Activated T-helper 1 cell treated with Interleukin-2 at 50 U/mL for 16 hours (primary cell): ENCODE results near the gene HS3ST4.
"Not testable (repeated sequence)": the region's sequence is repeated elsewhere in the genome, so short reads cannot be mapped to it uniquely, and the experiment has no call there.

Experiments
- DNase-seq: peaks from one replicate; pipeline ENCODE4 v3.0.0-alpha.2; 2020; ENCODE audit warnings: low read depth

HS3ST4 gene

DNA sequence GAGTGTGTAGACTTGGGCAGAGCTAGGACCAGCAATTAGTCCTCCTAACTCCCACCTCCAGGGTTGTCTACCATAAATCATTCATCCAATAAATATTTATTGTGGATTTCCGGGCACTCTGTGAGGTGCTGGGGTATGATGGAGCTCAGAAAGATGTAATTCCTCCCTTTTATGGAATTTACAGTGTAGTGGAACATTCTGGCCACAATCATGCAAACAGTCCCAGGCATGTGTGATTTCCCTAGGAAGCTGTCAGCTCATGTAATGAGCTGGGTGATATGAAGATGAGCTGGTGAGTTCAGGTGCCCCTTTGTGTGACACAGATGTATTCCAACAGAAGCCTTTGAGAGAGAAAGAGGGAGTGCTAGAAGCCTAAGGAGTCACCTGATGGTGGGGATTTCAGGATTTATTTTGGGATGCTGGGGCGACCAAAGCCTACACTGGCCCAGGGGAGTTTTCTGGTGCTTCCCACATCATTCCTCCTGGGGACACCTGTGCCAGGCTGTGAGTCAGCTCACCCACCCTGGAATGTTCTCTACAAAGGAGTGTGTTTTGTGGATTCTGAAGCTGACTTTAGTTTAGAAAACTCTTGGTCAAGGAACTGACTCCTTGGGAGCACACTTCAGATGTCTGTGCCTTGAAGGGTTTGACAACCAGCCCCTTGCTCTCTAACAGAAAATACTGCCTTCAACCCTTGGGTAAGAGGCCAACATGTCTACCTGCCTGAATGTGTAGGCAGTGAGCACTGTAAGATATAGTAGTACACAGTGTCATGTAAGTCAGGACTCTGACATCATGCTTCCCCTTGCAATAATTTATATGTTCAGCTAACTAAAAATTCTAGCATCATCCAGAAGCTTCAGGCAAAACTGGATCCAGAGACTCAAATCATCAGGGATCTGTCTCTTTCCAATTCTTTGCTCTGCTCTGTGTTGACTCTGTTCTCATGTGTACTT lies 42.9 kb downstream of the HS3ST4 start:
- DNase-seq, result no peak

DNA sequence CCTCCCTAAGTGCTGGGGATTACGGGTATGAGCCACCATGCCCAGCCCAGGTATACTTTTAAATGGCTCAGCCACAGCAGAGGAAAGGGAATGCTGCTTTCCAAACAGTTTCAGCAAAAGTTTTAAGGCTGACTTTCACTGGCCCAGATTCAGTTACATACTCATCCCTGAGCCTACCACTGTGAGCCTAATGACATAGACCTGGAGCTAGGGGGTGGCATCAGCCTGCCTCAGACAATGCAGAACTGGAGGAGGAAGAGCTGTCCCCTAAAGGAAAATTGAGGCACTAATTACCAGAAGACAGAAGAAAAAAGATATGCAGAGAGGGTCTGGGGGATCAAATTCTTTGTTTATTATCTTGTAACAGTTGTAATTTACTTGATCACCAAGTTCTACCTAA lies 43.9 kb downstream of the HS3ST4 start:
- DNase-seq, result no peak

DNA sequence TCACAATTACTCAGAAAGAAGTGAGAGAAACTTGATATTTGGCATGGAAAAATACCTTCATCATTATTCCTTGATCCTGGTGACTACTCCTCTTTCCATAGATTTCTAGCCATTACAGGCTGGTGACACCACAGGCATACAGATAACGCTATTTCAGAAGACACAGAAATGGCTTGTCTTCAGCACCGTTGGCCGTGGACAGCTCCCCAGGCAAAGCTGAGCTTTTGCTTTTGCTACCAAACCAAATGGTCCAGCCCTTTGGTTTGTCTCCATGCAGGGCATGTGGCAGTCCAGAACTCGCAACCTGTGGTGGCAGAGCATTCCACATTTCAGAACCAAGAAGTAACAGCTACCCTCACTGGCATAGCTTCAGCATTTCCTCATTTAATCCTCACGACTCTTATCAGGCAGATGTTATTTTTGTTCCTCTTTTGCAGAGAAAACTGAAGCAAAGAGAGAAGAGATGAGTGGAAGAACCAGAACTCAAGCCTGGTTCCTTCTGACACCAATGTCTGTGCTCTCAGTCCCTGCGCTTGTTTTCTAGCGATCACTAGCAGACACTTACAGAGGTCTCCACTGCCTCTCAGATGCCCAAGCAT lies 55.5 kb downstream of the HS3ST4 start:
- no peak for DNase-seq

DNA sequence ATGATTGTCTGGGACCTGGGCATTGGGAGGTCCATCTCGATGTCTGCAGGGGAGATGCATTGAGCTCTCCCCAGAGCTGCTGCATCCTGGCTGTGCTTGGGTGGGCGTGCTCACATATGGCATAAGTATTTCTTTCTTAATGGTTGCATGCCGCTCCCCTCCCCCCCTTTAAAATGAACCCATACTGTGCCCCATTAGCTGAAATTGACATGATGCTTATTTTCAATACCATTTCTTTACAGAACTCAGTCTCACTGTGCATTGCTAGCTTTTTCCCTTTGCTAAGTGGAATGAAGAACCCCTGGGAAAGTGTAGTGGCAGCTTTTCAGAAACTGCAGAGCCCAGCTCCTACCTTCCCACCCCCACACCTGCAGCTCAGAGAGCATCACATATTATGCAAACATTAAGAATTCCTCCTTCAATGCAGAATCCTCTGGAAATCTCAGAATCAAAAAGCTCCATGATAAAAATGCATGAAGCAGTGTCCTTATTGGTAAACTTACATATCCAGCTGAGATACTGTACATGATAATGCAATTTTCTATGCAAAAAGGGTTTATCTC lies 56.4 kb downstream of the HS3ST4 start:
- no peak for DNase-seq

DNA sequence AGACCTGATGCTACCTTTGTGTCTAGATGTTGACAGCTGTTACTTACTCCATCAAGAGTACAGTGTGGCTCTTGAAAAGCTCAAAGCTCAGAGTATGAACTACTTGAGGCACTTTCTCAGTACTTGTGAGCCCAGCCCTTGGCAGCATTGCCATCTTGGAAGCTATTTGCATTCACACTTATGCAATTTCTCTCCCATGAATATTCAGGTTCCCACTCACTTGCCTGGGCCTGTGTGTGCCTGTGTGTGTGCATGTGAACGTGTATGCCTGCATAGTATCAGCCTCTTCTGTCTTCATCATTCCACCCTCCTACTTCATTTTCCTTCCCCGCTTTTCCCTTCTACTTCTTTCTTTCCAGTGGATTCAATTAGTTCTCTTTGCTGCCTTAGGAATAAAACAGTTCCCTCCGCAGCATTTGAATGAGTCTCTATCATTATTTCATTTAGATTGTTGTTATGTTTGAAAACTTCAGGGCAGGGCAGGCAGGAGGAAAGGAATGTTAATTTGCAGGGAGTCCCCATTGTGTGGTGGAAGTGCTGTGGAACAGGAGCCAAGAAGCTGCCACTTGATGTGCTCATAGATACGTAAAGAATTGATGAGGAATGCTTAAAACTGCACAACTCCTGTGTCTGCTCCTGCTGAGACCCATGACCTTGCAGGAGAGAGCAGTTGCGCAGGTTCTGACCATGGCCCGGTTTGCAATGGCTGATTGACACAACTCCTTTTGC lies 58.9 kb downstream of the HS3ST4 start:
- DNase-seq, result no peak

DNA sequence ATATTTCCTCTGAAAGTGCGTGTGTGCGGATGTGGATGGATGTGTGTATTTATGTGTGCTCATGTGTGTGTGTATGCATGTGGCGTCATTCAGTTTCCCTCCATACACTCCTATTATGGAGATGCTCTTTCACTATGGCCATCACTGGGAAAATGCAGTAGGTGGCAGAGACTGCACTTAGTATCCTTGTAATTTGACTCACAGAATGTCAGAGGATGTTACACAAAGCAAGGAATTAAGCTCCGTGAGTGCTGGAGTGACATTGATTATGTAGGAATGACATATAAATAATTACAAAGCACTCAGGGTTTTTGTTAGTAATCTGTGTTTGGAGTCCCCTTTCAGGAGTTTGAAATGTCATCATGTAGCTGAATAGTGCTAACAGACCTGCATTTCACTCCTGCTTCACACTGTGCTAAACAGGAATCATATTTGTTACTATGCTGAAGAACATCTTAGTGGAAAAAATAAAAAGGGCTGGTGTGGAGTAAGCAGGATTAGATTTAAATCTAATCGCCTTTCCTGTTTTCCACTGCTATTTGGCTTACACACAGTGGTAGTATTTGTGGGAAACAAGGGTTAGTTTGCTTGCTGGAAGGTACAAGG lies 59.6 kb downstream of the HS3ST4 start:
- DNase-seq, result no peak

DNA sequence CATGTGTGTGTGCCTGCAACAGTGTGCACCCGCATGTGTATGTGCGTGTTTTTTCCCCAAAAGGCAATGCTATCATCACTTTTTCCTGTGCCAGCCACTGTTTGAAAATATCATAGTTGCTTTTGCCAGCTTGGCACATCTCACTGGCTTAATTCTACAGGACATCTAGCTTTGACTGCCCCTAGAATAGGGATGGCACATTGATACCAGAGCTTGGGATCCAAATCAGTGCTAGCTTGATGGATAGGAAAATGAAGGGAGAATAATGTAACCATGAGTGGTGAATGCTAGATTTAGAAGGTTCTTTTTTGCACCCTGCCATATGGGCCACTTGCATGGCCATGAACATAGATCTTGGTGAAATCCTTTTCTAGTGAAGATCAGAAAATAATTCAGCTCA lies 72.7 kb downstream of the HS3ST4 start:
- DNase-seq, result no peak

DNA sequence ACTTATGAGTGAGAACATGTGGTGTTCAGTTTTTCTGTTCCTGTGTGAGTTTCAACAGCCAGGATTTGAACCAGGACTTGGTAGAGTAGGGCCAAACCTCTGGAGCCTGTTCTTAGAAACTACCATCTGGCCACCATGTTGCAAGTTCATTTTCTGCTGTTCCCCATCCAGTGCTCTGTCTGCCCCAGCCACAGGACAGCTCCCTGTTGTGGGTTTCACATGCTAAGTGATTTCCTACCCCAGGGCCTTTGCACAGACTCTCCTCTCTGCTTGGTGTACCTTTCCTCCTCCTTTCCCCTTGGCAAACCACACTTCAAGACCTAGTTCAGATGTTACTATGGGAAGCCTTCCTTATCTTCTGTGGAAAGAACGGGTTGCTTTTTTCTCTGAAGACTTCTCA lies 79.5 kb downstream of the HS3ST4 start:
- no peak for DNase-seq

DNA sequence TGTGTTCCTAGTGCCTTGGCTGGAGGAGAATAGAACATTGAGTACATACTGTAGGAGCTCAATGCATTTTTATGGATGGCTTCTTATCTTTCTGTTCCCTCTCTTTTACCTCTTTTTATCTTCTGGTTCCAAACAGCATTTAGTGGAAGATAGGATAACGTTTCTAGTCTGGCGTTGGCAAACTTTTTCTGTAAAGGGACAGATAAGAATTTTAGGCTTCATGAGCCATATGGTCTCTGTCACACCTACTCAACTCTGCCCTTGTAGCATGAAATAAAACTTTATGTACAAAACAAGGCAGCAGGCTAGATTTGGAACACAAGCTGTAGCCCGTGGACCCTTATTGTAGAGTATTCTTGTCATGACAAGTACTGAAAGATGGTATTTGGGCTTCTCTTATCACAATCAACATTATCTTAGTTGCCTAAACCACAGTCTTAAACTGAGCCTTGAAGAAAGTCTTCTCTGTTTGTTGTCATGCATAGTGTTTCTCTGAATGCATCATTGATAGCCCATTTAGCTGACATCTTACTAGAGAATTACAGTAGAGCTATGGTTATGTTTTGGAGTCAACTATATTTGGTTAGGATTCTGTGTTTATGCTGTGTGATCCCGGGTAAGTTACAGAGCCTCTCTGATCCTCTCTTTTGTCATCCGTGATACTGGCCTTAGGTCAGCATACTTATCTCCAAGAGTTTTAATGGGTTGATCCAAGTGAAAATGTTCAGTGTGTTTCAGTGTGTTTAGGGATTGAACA lies 80.2 kb downstream of the HS3ST4 start:
- no peak for DNase-seq

DNA sequence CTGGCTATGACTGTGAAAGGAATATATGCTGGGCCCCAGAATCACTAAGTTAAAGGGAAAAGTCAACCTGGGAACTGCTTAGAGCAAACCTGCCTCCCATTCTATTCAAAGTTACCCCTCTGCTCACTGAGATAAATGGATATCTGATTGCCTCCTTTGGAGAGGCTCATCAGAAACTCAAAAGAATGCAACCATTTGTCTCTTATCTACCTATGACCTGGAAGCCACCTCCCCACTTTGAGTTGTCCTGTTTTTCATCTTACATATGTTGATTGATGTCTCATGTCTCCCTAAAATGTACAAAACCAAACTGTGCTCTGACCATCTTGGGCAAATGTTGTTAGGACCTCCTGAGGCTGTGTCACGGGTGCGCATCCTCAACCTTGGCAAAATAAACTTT lies 84.5 kb downstream of the HS3ST4 start:
- DNase-seq, result not testable (repeated sequence)

DNA sequence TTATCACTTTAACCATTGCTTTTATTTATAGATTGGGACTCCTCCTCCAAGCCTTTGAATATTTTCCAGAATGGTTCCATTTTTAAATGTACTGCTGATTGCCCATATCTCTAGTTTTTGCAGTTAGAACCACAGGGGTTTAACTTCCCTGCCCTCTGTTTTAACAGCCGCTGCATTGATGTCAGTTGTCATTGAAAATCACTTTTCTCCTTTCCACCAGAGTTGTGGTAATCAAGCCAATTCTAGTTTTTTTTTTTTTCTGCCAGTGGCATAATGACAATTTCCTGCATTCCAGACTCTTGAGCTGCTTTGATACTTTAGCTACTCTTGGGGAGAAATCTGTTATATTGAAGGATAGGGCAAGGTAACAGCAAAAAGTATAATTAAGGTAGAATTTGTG lies 91.5 kb downstream of the HS3ST4 start:
- no peak for DNase-seq

DNA sequence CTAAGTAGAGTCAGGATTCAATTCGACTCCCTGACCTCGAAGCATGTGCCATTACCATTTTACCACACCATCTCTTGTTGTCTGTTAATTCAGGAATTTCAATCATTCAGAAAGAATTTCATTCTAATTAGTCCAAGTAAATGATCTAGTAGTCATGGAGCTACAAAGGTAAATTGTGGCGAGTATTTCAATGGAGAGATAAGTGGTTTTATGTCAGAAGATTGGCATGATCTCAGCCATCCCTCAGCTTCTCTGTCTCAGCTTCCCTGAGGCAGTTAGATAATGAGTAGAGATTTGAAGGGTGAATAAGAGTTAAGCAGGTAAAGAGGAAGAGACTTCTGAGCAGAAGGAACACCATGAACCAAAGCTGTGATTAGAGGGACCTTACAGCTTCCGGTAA lies 93.6 kb downstream of the HS3ST4 start:
- DNase-seq, result no peak

DNA sequence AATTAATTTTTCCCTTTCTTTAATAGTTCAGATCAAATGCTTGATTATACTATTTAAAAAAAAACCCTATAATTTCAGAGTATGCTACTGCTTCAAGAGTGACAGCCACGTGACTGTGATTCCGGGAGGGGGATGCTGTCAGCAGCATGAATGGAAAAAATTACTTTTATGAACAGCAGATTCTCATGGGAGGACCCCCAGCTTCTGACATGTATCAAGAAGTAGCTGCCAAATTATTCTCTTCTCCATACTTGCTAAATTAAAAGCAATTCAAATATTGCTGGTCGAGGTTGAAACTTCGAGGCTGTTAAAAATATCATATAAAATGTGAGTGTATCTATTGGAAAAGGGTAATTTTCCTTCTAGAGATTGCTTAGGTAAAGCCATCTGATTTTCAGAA lies 95.0 kb downstream of the HS3ST4 start:
- no peak for DNase-seq

DNA sequence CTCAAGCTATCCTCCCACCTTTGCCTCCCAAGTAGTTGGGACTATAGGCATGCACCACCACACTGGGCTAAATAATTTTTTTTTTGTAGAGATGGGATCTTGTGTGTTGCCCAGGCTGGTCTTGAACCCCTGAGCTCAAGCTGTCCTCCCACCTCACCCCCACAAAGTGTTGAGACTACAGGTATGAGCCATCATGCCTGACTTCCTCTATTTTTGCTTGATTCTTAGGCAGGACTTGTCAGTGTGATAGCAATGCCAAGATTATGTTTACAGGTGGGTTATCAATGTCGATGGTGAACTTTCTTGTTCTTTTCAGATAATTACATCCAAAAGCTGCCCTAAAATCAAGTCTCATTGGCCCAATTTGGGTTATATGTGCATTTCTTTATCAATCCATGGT lies 96.9 kb downstream of the HS3ST4 start:
- no peak for DNase-seq

DNA sequence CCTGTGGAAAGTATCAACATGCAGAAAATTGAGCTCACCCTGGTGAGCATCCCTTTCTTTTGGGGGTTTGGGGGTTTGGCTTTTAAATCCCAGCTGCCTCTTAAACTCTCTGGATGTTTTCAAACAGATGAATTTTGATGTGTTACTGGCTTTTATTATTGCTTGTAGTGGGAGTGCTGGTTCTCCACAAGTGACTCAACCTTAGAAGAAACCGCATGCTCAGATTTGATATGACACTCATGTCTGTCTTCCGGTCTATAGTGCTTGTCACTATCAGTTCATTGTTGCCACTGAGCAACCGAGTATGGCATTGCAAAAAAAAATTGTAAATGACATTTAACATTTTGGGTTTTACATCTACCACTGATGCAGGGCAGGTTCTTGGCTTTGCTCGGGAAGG lies 104.5 kb downstream of the HS3ST4 start:
- no peak for DNase-seq

DNA sequence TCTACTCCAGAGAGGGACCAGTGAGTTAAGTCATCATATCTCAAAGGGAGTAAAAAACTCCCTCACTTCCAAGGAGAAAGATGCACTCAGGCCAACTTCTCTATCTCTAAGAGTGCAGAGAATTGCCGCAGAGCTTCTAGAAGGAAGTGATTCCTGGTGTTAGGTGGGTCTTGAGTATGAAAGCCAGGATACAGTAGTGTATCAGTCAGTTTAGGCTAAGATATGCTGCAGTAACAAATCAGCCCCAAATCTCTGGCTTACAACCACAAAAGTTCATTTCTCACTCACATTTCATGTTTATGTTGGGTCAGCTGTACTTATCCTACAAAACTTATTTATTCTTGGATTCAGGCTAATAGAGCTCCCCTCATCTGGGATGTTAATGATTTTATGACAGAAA lies 106.3 kb downstream of the HS3ST4 start:
- no peak for DNase-seq

DNA sequence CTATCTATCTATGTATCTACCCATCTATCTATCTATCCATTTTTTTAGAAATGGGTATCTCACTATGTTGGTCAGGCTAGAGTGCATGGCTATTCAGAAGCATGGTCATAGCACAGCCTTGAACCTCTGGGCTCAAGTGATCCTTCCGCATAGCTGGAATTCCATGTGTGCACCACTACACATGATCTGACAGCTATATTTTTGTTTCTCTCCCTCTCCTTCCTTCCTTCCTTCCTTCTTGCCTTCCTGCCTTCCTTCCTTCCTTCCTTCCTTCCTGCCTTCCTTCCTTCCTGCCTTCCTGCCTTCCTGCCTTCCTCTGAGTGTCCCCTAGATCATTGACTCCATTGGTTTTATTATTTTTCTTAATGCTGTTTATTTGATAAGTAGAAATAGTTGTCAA lies 108.1 kb downstream of the HS3ST4 start:
- no peak for DNase-seq

DNA sequence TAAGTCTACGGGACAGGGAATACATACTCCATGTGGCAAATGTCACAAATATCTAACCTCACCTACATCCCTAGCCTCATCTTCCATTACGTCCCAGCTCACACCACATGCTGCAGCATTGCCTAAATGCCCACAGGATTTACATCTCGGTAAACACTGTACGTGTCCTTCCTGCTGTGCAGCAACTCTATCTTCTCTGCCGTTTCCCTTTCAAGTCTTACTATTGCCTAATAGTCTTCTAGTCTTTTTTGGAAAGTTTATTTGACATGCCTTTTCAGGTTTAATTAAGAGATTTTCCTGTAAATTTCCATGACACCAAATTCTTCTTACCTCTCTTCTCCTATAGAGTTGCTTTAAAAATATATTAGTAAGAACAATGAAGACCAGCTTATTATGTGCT lies 120.5 kb downstream of the HS3ST4 start:
- no peak for DNase-seq

DNA sequence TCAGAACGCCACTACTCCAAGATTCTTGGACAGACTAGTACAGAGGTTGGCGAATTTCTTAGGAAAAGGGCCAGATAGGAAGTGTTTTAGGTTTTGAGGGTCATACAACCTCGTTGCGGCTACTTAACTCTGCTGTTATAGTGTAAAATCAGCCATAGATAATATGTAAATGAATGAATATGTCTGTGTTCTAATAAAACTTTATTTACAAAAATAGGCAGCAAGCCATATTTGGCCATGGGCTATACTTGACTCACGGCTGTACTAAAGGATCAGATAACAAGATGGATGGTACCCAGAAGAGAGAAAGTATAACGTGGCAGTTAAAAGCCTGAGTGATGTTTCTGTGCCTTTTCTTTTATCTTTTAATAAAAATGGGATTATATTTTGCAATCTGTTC lies 125.5 kb downstream of the HS3ST4 start:
- no peak for DNase-seq

DNA sequence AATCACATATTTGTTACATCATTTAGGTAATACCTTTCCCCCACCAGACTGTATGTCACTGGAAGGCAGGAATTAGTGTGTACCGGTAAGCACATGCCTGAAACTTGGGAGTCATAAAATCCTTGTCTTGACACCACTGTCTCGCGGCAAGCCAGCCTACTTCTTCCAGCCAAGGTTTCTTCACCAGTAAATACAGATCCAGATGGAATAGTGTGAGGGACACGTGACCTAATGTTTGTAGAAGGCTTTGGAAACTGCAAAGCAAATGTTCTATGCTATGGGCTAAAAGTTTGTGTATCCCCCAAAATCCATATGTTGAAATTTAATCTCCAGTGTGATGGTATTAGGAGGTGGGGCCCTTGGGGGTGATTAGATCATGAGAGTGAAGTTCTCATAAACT lies 126.1 kb downstream of the HS3ST4 start:
- no peak for DNase-seq

DNA sequence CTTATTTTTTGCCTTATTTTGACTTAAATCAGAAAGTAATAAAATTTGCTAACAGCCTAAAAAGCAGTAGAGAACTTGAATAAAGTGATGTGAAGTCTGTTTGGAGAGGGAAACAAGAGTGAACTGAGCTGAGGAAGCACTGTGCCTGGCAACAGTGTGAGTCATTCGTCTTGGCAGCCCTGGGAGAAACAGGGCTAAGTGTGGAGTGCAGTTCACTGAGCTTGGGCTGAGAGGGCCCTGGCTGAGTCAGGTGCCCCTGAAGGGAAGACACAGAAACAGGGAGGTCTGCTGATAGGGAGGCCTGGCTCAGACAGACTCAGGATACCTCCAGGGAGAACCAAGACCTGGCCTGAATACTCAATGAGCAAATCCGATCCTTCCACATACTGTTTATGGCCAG lies 132.1 kb downstream of the HS3ST4 start:
- DNase-seq, result no peak

DNA sequence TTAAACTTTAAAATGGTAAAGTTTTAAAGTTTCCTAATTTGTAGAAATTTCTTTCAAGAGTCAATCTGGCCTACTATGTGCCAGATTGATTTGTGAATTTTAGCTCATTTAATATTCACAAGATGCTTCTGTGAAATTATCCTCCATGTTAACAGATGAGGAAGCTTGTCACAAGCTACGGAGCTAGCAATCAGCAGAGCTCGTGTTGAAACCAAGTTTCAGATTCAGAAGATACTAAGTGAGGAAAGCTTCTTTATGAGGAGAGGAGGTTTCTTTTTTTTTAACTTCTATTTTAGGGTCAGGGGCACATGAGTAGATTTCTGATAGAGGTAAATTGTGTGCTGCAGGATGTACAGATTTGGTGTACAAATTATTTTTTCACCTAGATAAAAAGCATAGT lies 135.9 kb downstream of the HS3ST4 start:
- no peak for DNase-seq
